ENCODE data around the gene MROH2A. TPM values are rescaled to one million over a fixed set of nuclear protein-coding genes. Genes with fewer than 3 reads are reported as not detected.
"Not testable (repeated sequence)": the region's sequence is repeated elsewhere in the genome, so short reads cannot be mapped to it uniquely, and the experiment has no call there.

MROH2A gene
- total RNA-seq, 1 donor, result not detected

DNA sequence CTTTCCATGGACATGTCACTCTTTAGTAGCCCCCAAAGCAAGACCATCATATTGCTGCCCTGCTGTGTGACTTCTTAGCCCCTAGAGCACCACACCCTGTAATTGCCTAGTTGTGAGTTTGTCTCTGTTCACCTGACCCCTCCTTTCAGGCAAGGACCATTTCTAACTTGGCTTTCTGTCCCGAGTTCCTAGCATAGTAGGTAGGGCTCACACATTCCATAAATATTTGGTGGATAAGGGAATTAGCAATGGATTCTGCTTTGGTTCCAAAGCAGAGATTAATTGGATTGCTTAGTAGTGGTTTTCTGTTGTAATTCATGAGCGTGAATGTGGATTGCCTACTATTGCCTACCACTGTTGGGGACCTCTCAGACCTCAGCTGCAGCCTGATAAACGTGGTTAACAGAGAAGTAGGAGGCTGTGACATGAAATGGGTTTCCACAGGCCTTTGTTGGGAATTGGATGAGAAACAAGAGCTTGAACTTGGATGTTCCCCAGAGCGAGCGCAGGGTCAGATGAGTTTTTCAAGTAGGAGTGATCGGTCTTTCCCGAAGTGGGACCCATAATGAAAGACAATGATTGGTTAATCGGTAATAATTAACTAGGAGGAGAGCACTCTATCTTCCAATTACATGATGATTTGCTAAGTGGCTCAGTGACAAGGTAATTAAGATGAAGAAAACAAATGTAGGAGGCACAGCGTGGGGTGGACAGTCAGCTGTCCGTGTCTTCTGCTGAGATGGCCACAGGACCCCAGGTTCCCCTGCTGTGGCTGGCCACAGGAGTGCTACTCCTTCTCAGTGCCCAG lies 31.5 kb upstream of the MROH2A start:
- no peak for TF ChIP-seq CTCF (IDR thresholded peaks at IDR 0.05; ENCODE audit: insufficient read depth, low read depth, low read length)
- no peak for DNase-seq (ENCODE audit: low read depth)
- no peak overlapping the region for H3K4me3 ChIP-seq (ENCODE audit: low read depth, low read length)

DNA sequence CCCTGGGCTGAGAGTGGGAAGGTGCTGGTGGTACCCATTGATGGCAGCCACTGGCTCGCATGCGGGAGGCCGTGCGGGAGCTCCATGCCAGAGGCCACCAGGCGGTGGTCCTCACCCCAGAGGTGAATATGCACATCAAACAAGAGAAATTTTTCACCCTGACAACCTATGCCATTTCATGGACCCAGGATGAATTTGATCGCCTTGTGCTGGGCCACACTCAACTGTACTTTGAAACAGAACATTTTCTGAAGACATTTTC lies 30.9 kb upstream of the MROH2A start:
- no peak for DNase-seq (ENCODE audit: low read depth)
- TF ChIP-seq CTCF (IDR thresholded peaks at IDR 0.05; ENCODE audit: insufficient read depth, low read depth, low read length), result no peak
- no peak overlapping the region for H3K4me3 ChIP-seq (ENCODE audit: low read depth, low read length)

DNA sequence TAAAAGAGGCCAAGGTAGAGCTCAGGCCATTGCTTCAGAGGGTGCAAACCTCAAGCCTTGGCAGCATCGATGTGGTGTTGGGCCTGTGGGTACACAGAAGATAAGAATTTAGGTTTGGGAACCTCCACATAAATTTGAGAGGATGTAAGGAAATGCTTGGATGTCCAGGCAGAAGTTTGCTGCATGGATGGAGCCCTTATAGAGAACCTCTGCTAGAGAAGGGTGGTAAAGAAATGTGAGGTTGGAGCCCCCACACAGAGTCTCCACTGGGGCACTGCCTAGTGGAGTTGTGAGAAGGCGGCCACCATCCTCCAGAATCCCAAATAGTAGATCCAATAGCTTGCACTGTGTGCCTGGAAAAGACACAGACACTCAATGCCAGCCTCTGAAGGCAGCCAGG lies 27.4 kb upstream of the MROH2A start:
- DNase-seq (ENCODE audit: low read depth); H3K4me3 ChIP-seq (ENCODE audit: low read depth, low read length): not testable (repeated sequence)

DNA sequence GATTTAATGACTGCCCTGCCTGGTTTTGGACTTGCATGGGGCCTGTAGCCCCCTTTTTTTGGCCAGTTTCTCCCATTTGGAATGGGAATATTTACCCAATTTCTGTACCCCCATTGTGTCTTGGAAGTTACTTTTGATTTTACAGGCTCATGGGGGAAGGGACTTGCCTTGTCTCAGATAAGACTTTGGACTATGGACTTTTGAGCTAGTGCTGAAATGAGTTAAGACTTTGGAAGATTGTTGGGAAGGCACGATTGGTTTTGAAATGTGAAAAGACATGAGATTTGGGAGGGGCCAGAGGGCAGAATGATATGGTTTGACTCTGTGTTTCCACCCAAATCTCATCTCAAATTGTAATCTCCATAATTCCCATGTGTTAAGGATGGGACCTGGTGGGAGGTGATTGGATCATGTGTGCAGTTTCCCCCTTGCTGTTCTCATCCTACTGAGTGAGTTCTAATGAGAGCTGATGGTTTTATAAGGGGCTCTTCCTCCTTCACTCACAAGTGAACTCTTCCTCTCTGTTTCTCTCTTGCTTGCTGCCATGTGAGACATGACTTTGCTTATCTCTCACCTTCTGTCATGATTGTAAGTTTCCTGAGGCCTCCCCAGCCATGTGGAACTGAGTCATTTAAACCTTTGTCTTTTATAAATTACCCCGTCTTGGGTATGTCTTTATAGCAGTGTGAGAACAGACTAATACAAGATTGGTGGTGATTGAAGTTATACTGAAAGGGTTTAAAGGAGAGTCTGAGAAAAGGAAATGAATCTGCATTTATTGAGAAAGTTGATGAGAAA lies 26.7 kb upstream of the MROH2A start:
- DNase-seq (ENCODE audit: low read depth); H3K4me3 ChIP-seq (ENCODE audit: low read depth, low read length): not testable (repeated sequence)

DNA sequence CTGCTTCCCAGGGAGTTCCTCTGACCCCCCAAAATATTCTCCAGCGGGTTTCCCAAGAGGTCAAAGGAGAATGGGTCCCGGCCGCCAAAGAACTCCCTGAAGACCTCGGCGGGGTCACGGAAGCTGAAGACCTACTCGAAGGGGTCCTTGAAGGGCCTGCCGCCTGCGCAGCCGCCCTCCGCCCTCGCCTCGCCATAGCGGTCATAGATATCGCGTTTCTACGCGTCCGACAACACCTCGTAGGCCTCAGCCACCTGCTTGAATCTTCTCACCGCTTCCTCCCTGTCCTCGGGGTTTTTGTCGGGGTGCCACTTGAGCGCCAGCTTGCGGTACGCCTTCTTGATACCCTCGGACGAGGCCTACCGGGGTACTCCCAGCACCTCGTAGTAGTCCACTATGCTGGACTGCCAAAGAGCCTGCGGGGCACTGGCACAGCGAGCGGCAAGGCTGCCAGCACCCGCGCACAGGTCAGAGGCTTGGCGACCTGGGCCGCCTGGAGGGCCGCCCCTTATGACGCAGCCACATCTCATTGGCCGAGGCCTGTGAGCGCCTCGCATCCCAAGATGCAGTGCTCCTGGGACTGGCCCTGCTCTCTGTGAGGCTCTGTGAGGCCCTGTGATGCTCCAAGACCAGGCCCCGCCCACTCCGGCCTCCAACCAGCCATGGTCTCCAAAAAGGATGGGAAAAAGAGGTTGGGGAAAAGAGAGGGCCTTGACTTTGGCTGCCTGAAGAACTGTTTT lies 23.1 kb upstream of the MROH2A start:
- no peak overlapping the region for H3K4me3 ChIP-seq (ENCODE audit: low read depth, low read length)
- TF ChIP-seq CTCF (IDR thresholded peaks at IDR 0.05; ENCODE audit: insufficient read depth, low read depth, low read length), result no peak
- no peak for DNase-seq (ENCODE audit: low read depth)

GRCh38 chr2:233756429-233757081 lies 21.6 kb upstream of the MROH2A start:
- no peak for DNase-seq (ENCODE audit: low read depth)
- no peak overlapping the region for H3K4me3 ChIP-seq (ENCODE audit: low read depth, low read length)
- no peak for TF ChIP-seq CTCF (IDR thresholded peaks at IDR 0.05; ENCODE audit: insufficient read depth, low read depth, low read length)

DNA sequence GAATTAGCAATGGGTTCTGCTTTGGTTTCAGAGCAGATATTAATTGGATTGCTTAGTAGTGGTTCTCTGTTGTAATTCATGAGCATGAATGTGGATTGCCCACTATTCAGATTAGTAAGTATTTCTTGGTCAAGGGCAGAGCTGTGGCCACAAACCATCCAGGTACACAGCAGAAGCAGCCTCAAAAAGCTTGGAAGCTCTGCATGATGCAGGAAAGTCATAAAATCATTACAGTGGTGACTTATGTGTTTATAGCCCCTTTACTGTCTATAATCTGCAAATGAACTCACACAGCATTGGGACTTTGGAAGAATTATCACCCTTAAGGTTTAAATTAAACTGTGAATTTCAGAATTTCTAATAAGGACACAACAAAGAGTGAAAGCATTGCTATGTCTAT lies 20.0 kb upstream of the MROH2A start:
- TF ChIP-seq CTCF (IDR thresholded peaks at IDR 0.05; ENCODE audit: insufficient read depth, low read depth, low read length), result no peak
- no peak for DNase-seq (ENCODE audit: low read depth)
- no peak overlapping the region for H3K4me3 ChIP-seq (ENCODE audit: low read depth, low read length)

Data from fibroblast of villous mesenchyme (primary cell).